Raji (cell line): ENCODE results near the gene PUDP.

ENCODE experiments used
- POLR2A ChIP-seq: IDR thresholded peaks from 2 replicates; pipeline ENCODE4 v1.6.1; 2011; ENCODE audit warnings: low read depth, low read length, control low read depth; ENCODE audit not compliant: insufficient read depth

PUDP gene

DNA sequence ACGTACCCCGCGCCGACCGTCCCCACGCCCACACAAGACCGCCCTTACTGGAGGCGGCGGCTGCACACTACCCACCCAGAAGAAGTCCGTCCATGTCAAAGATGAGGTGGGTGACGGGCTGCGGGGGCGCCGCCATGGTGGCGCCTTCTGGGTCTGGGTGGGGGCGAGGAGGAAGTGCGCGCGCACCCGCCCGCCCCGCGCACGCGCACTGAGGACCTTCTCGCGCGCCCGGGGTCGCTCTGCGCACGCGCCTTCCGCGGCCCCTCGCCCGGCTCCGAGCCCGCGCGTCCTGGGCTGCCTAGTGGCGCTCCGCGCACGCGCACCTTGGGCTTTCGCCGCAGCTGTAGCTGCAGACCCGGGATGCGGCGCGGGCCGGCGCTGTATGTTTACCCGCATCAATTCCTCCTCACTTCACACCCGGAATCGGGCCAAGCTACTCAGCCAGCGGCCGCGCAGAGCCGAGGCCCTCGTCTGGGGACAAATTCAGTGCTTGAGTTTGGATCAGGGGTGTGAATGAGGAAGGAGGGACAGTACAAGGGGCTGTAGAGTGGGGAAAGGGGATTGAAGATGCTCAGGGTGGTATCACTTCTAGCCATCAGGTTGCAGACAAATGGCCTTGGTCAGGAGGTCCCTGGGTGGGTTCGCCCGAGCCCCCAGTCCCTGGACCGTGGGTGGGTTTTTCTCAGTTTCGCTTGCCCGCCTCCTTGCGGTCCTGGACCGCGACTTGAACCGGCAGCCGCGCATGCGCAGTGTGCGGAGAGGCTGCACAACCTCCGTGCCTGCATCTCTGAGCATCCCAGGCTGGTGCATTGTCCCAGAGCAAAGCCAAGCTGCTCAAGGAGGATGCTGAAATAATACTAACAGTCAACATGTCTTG lies at the start of gene PUDP:
Gene PUDP (minus strand): TSS at position 176 of the 877 bp plus-strand sequence. CDS start 40 bp downstream, at position 136.
- TF ChIP-seq POLR2A = peak; percentile 66

DNA sequence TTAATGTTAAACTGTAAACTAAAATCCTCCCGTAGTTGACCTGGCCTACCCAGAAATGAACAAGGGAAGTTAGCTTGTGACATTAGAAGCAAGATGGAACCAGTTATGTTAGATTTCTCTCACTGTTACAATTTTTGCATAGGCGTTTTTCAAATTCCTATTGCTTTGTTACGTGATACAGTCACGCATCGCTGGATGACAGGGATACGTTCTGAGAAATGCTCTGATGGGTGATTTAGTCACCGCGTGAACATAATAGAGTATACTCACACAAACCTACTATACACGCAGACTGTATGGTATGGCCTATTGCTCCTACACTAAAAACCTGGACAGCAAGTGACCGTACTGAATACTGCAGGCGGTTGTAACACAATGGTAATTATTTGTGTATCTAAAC lies 46.7 kb upstream of the PUDP start:
- no peak for TF ChIP-seq POLR2A

DNA sequence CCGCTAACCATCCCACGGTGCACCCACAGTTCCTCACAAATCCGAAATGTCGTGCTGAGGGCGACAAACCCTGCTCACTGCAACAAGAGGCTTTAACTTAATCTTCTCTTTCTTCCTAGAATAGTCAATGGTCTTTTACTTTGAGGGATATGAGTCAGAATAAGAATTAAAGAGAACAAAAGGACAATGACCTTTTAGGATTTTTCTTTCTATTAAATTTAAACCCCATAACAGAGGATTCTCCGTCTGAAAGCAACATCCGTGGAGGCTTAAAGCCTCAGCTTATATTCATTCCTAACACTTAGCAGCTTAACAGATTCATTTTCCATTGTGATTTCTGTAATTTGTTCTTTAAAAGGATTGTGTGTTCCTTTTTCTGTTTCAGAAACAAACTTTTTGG lies 44.9 kb upstream of the PUDP start:
- no peak for TF ChIP-seq POLR2A

DNA sequence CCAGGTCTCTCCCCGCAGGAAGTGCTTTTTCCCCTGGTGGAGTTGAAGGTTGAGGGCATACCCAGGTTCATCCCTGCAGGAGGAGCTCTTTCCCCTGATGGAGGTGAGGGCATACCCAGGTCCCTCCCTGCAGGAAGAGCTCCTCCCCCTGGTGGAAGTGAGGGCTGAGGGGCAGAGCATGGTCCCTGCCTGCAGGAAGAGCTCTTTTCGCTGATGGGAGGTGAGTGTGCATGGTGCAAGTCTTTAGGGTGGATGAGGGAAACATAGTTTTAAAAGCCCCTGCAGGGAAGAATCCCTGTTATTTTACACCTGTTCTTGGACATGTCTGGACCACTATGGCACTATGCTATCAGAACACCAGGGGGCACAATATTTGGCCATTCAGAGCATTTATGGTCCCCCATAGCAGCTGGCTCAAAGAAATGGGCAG lies 43.7 kb upstream of the PUDP start:
- no peak for TF ChIP-seq POLR2A

DNA sequence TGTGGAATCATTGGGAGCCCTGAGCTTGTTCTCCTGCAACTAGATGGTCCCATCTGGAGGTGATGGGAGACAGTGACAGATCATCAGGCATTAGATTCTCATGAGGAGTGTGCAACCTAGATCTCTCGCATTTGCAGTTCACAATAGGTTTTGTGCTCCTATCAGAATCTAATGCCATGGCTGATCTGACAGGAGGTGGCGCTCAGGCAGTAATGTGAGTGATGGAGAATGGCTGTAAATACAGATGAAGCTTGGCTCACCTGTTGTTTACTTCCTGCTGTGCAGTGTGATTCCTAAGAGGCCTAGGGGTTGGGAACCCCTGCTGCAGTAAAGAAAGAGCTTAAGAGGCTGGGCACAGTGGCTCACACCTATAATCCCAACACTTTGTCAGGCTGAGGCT lies 42.2 kb upstream of the PUDP start:
- TF ChIP-seq POLR2A = no peak

DNA sequence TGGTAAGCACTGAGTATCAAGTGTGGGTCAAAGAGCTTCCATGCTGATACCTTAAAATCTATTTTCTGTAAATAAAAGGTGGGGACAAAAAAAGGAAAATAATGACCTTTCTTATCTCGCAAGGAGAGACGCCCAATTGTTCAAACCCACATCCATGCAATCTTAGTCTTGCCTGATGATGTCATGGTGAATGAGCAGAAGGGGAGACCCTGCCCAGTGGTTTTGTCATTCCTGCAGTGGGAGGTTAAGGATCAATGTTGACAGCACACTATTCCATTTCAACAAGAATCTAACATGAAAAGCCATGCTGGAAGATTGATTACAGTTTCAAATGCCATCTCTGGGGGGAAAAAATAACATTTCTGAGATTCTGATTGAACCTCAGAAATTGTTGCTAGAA lies 40.7 kb upstream of the PUDP start:
- TF ChIP-seq POLR2A = no peak

DNA sequence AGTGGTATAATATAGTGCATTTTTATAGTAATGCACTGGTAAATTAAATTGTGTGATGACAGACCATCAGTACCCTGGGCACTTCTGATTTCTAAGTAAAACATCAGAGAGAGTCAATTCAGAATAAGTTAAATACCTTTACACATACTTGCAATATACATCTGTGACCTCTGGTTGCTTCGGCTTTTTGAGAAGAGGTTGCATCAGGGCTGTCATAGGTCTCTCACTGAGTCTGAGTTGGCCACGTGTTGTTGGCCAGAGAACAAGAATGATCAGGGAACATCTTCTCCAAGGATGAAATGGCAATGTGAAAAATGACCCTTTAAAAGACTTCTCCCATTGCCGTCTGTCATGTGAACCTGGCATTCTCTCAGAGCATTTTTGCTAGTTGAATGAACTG lies 36.9 kb upstream of the PUDP start:
- TF ChIP-seq POLR2A = no peak

DNA sequence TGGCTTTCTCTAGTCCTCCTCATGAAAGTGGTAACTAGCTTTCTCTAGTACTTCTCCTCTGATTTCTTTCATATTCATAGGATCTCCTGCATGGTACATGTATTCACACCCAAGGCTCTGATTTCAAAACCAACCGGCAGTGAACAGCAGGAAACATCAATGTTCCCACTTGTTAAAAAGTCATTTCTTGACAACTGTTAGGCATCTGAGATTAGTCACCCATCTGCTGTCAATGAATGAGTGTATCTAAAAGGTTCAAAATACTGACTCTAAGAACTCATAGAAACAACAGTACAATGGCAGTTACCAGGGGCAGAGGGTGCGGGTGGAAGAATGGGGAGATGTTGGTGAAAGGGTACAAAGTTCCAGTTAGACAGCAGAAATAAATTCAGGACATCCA lies 31.5 kb upstream of the PUDP start:
- TF ChIP-seq POLR2A = no peak

DNA sequence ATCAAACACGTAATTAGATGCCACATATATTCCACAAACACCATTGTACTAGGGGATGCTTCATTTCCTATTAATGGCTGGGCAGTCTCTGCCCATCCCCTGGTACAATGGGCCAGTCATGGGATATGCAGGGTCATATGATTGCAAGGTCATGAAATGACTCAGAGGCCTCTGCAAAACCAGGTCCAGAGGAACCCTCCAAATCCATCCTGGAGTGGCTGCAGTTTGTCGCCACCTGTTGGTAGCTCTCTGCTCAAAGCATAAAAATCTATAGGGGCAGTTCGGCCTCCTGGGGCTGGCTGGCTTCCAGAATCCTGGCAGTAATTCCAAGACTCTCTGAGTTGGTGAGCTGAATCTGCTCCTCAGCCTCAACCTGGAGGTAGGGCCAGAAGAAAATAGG lies 22.9 kb upstream of the PUDP start:
- no peak for TF ChIP-seq POLR2A

DNA sequence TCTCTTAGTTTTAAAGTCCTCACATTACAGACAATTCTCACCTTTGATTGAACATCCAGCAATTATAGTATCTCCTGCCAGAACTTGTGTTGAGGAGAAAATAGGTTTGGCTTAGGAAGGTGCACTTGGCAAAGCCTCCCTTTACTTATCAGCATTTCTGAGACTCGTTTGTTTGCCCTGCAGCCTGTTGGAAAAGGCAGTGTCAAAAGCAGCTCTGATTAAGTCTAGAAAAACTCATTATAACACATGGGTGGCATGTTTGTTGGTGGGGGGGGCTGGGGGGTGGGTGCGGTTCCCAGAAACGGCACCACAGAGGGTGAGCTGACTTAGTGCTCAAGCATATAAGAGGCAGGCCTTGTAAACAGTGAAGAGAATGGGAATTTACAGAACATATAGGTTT lies 21.7 kb upstream of the PUDP start:
- TF ChIP-seq POLR2A = no peak

DNA sequence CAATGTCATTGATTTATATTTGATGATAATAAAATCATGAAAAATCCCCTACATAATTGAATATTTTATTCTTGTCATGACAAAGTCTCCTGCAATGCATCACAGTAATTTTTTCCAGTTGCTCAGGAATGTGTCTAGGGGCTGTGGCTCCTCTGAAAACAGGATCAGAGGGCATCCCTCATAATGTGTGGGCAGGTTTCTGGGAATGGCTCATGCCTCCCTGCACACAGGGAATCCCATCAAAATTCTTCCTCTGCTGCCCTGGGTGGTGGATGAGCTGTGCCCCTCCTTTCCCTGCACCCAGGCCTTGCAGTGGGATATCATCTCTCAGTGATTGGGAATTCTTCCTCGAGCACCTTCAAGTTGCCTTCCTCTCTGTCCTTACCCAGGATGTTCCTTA lies 20.4 kb upstream of the PUDP start:
- TF ChIP-seq POLR2A = no peak

DNA sequence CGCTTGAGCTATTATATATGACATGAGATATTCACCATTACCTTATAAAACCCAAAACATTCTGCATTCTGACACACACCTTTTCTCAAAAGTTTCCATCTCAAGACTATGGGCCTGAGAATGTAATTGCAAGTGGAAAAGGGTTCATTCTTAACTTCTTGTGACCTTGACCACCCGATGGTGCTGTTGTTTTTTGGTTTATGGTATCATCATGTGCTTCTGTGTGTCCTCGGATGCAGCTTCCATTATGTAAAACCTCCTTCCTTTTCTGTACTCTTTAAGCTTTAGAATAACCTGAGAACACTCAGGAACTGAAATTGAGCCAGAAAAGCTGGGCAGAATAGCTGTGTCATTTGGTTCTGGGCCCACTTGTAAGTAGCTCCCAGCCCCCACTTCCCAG lies 16.2 kb upstream of the PUDP start:
- TF ChIP-seq POLR2A = no peak

DNA sequence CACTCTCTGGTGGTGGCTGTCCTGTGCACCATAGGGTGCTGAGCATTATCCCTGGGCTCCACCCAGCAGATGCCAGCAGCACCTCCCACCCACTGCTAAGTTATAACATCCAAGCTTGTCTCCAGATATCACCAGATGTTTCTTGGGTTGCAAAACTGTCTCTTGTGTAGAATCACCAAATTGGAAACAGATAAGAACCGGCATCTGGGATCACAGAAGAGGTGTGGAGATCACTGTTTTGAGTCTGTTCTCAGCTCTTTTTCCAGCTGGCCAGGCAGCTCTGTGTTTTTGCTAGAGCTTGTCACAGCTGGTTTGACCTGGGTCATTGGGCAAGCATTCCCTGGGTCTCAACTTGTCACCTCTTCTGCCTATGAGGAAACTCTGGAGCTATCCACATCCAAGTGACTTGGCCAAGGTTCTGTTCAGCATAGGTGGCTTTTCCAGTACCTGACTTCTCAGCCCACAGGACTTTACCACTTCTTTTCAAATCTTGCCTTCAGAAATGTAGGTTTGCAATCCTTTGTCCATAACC lies 15.3 kb upstream of the PUDP start:
- TF ChIP-seq POLR2A = no peak

DNA sequence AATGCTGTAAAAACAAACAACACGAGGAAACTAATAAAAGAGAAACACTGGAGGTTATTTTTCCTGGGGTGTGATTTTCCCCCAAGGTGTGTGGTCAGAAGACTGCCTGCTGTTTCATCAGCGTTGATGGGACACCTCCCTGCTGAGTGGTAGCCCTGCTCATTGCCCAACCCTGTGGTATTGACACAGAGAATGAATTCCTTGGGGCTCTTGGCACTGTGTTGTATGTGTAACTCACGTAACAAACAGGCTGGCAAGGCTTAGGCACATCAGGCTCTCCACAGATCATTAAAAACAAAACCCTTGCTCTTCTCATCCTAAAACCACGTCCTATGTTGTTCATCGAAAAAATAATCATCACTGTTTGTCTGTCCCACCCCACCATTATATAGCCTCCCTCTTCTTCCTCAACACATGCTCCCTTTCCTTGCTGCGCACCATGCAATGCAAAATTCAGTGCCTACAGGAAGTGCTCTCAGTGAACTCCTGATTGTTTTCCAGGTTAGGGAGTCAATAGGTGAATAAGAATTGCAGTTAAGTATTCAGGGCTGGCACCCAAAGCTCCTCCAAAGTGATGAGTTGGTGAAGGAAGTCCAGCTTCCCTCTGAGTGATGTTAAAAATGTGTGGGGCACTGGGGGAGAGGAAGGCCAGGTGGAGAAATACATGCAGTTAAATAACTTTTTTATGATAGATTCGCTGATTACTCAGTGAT lies 11.4 kb upstream of the PUDP start:
- no peak for TF ChIP-seq POLR2A

DNA sequence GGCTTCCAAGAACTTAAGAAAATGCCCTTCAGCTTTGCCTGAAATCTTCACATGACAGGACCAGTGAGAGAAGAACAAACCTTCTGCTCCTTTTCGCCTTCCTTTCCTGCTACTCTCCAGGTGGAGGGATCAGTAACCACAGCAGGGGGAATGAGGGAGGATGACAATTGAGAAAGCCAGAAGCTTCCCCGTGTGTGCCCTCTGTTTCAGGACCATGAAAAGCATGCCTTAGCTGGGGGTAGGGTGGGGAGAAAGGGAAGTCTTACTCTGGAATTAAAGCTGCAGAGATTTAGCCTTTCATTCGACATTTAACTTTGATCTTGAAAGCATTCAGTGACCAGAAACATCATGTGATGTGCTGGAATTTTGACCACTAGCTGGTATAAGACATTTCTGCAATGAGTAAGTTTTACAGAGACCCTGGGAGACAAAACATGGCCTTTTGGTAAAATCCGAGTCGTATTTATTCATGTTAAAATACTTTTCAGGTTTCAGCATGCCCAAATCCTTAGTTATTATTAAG lies 10.6 kb upstream of the PUDP start:
- no peak for TF ChIP-seq POLR2A

DNA sequence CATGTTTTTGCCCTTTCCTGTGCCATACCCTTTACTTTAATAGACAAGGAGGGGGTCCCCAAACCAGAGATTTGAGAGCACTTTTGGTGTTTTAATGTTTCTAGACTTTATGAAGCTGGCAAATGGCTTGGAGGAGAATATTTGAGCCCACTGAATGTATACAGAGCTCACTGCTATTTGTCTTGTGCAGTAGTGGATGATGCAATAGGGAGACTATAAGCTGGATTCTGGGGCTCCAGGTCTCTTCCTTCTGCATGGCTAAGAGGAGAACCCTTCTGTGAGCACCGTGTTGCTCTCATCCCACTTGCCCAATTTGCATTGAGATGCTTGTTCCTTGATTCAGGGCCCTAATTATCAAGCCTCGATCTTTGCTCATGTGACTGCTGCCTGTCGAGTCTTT lies 8.9 kb upstream of the PUDP start:
- no peak for TF ChIP-seq POLR2A
